Dermis microvascular lymphatic vessel endothelial cell (primary cell): ENCODE measurements around the gene HOOK2. TPM values are rescaled to one million over a fixed set of nuclear protein-coding genes. Genes with fewer than 3 reads are reported as not detected.
"Not testable (repeated sequence)": the region's sequence is repeated elsewhere in the genome, so short reads cannot be mapped to it uniquely, and the experiment has no call there.

Experiments
- DNase-seq, 2 donors: peaks; one replicate each; pipeline versions ENCODE4 v3.0.0 to v3.0.0-alpha.2; 2010; ENCODE audit warnings: low read depth in 2 of 2
- total RNA-seq: library from RNA; depleted of rRNA; stranded (reverse); fragments of >200 nt; gene quantifications from 2 replicates; pipeline ENCODE4 v1.2.1, GENCODE V29; 2014

HOOK2 gene
- total RNA-seq, 1 donor from 2014 or later, result 6.2 TPM

- no peak for DNase-seq
Observed at GRCh38 chr19:12752056-12752781, 23.1 kb downstream of the HOOK2 start.

- no peak for DNase-seq
Observed at GRCh38 chr19:12751635-12752034, 23.7 kb downstream of the HOOK2 start, which contains the start of gene BEST2. Gene BEST2, plus strand, starts transcription at chr19:12751791. Its CDS starts 802 bp downstream, at chr19:12752593.

- DNase-seq, result no peak
Observed at GRCh38 chr19:12750851-12751250, 24.5 kb downstream of the HOOK2 start.

GRCh38 chr19:12749938-12750521 is 25.3 kb downstream of the HOOK2 start:
- no peak for DNase-seq

- no peak for DNase-seq
Observed at GRCh38 chr19:12748489-12748888, 26.9 kb downstream of the HOOK2 start.

- no peak for DNase-seq
Observed at GRCh38 chr19:12745166-12745897, 30.0 kb downstream of the HOOK2 start.

- no peak for DNase-seq
Observed at GRCh38 chr19:12737835-12738351, 37.5 kb downstream of the HOOK2 start.

GRCh38 chr19:12736995-12737834 is 38.1 kb downstream of the HOOK2 start, which contains the start of gene GET3:
Gene GET3, plus strand, starts transcription at chr19:12737497. Its CDS starts 9 bp downstream, at chr19:12737506.
- peak; percentile 100 for DNase-seq

- peak in 1 of 2 donors; percentile 18 for DNase-seq
Observed at GRCh38 chr19:12733369-12734214, 41.8 kb downstream of the HOOK2 start.

GRCh38 chr19:12731337-12731736 is 44.0 kb downstream of the HOOK2 start:
- no peak for DNase-seq

- DNase-seq, result no peak
Observed at GRCh38 chr19:12730064-12730463, 45.3 kb downstream of the HOOK2 start.

GRCh38 chr19:12727745-12728433 is 47.5 kb downstream of the HOOK2 start:
- no peak for DNase-seq

GRCh38 chr19:12726988-12727316 is 48.4 kb downstream of the HOOK2 start:
- no peak for DNase-seq

- DNase-seq, result not testable (repeated sequence)
Observed at GRCh38 chr19:12725612-12726011, 49.7 kb downstream of the HOOK2 start.

GRCh38 chr19:12723641-12724426 is 51.5 kb downstream of the HOOK2 start, which contains the start of gene TNPO2:
Gene TNPO2, minus strand, starts transcription at chr19:12723932. Its CDS starts 2,955 bp downstream, at chr19:12720977.
- DNase-seq, result peak; percentile 22 to 73

- DNase-seq, result peak in 1 of 2 donors; percentile 15
Observed at GRCh38 chr19:12723381-12723640, 52.0 kb downstream of the HOOK2 start.

- peak; percentile 99 to 100 for DNase-seq
Observed at GRCh38 chr19:12722566-12723380, 52.6 kb downstream of the HOOK2 start.
